Small intestine (tissue), 7 donors: ENCODE results near the gene GLYATL1. TPM values are rescaled to one million over a fixed set of nuclear protein-coding genes. Genes with fewer than 3 reads are reported as not detected.

ENCODE experiments used
- DNase-seq, 2 donors: peaks; one replicate each; pipeline versions ENCODE4 v3.0.0 to v3.0.0-alpha.2; 2013
- FAIRE-seq: peaks from 2 replicates; lab custom pipeline; 2012; peaks lifted over from hg19 to GRCh38; lab: Jason Lieb, UNC
- H3K27ac ChIP-seq, 3 donors: one replicate each; pipeline ENCODE4 v1.5.1; 2013; ENCODE audit warnings: low read length in 2 of 3, mild to moderate bottlenecking in 2 of 3, control low read depth in 1 of 3, inconsistent platforms in 1 of 3, low read depth in 1 of 3, moderate library complexity in 1 of 3
- H3K27me3 ChIP-seq, 3 donors: one replicate each; pipeline ENCODE4 v1.6.1; 2013; ENCODE audit warnings: low read length in 3 of 3, inconsistent platforms in 1 of 3; ENCODE audit not compliant: control insufficient read depth in 3 of 3, insufficient read depth in 3 of 3
- H3K36me3 ChIP-seq, 3 donors: one replicate each; pipeline ENCODE4 v1.6.1; 2013; ENCODE audit warnings: low read length in 3 of 3, inconsistent platforms in 1 of 3, low read depth in 1 of 3, mild to moderate bottlenecking in 1 of 3, moderate library complexity in 1 of 3; ENCODE audit not compliant: control insufficient read depth in 3 of 3, insufficient read depth in 2 of 3
- H3K4me1 ChIP-seq, 3 donors: one replicate each; pipeline ENCODE4 v1.6.1; 2013; ENCODE audit warnings: low read length in 2 of 3, inconsistent platforms in 1 of 3, low read depth in 1 of 3, mild to moderate bottlenecking in 1 of 3, moderate library complexity in 1 of 3; ENCODE audit not compliant: control insufficient read depth in 3 of 3, insufficient read depth in 2 of 3
- H3K4me3 ChIP-seq, 3 donors: one replicate each; pipeline ENCODE4 v1.5.1; 2013; ENCODE audit warnings: low read length in 3 of 3, control low read depth in 1 of 3, inconsistent platforms in 1 of 3, low read depth in 1 of 3, mild to moderate bottlenecking in 1 of 3, moderate library complexity in 1 of 3
- H3K9me3 ChIP-seq, 2 donors: one replicate each; pipeline ENCODE4 v1.6.1; 2013; ENCODE audit warnings: low read depth in 1 of 2, low read length in 1 of 2; ENCODE audit not compliant: control insufficient read depth in 2 of 2, insufficient read depth in 1 of 2
- WGBS, 3 donors: extraction: QIAGEN DNeasy Blood & Tissue Kit; methylation state at CpG; one replicate each; pipeline ENCODE4 v1.1.7; 2013; 5-methylcytosine and 5-hydroxymethylcytosine counted together
- polyA plus RNA-seq, 4 donors: library from polyadenylated mRNA; stranded (reverse) in 3 of 4; unstranded in 1 of 4; fragments of 200-250 nt in 3 of 4; fragments of 120-200 nt in 1 of 4; gene quantifications; one replicate each; pipeline versions ENCODE4 v1.2.1 to v1.2.3, GENCODE V29; 2013
- donor health status: healthy with polysubstance abuse.
- donor health status: control.
- donor health status: control.
- donor health status: Bipolar disorder and iron deficiency.
- donor health status: healthy.

Gene GLYATL1
- polyA plus RNA-seq, 4 donors = 0.67 to 13.0 (median 0.76) TPM; not detected in 1

GRCh38 chr11:58921778-58922390, 17.4 kb upstream of the GLYATL1 start:
- no peak overlapping the region for H3K4me3 ChIP-seq
- H3K27ac ChIP-seq = peak overlapping the region in 1 of 3 donors; percentile 50
- peaks cover 0 to 12% of the 10 kb centered on the region in 2 donors for H3K9me3 ChIP-seq
- H3K36me3 ChIP-seq = no peaks in the 10 kb centered on the region
- H3K27me3 ChIP-seq = no peaks in the 10 kb centered on the region
- 30 to 46% (median 39%) methylated on average over 5 of the region's 5 CpGs for whole genome bisulfite sequencing, 3 donors
- peaks cover 0 to 67% (median 0%) of the 10 kb centered on the region in 3 donors for H3K4me1 ChIP-seq
- FAIRE-seq (no peak), DNase-seq (peak in 1 of 2 donors; percentile 69)

- WGBS, 3 donors = 15 to 38% (median 16%) methylated on average over 5 of the region's 5 CpGs
- peaks cover 0 to 6% of the 10 kb centered on the region in 2 donors for H3K9me3 ChIP-seq
- peaks cover 0 to 72% (median 3%) of the 10 kb centered on the region in 3 donors for H3K4me1 ChIP-seq
- FAIRE-seq (no peak), DNase-seq (peak in 1 of 2 donors; percentile 40)
- no peaks in the 10 kb centered on the region for H3K27me3 ChIP-seq
- H3K4me3 ChIP-seq = no peak overlapping the region
- H3K36me3 ChIP-seq = no peaks in the 10 kb centered on the region
- peak overlapping the region in 1 of 3 donors; percentile 50 for H3K27ac ChIP-seq
Observed at GRCh38 chr11:58922479-58922878, 16.8 kb upstream of the GLYATL1 start.

- 2 to 5% (median 4%) methylated on average over 5 of the region's 5 CpGs for WGBS, 3 donors
- H3K27me3 ChIP-seq = no peaks in the 10 kb centered on the region
- DNase-seq (peak; percentile 34 to 62), FAIRE-seq (no peak)
- peaks cover 0 to 2% of the 10 kb centered on the region in 2 donors for H3K9me3 ChIP-seq
- no peak overlapping the region for H3K4me3 ChIP-seq
- no peaks in the 10 kb centered on the region for H3K36me3 ChIP-seq
- peaks cover 2 to 74% (median 6%) of the 10 kb centered on the region in 3 donors for H3K4me1 ChIP-seq
- peak overlapping the region in 1 of 3 donors; percentile 50 for H3K27ac ChIP-seq
Observed at GRCh38 chr11:58923300-58923788, 15.9 kb upstream of the GLYATL1 start.

- no peak overlapping the region for H3K4me3 ChIP-seq
- peak overlapping the region in 1 of 3 donors; percentile 50 for H3K27ac ChIP-seq
- FAIRE-seq = no peak
- H3K4me1 ChIP-seq = peaks cover 3 to 78% (median 6%) of the 10 kb centered on the region in 3 donors
- peak in 1 of 2 donors; percentile 22 for DNase-seq
- no peaks in the 10 kb centered on the region for H3K27me3 ChIP-seq
- WGBS, 3 donors = 37 to 62% (median 46%) methylated on average over 4 of the region's 4 CpGs
- H3K9me3 ChIP-seq = no peaks in the 10 kb centered on the region
- H3K36me3 ChIP-seq = no peaks in the 10 kb centered on the region
Observed at GRCh38 chr11:58924230-58924629, 15.1 kb upstream of the GLYATL1 start.

- peak overlapping the region in 1 of 3 donors; percentile 16 for H3K27ac ChIP-seq
- no peaks in the 10 kb centered on the region for H3K27me3 ChIP-seq
- FAIRE-seq = no peak
- H3K36me3 ChIP-seq = no peaks in the 10 kb centered on the region
- H3K4me1 ChIP-seq = peaks cover 3 to 71% (median 6%) of the 10 kb centered on the region in 3 donors
- no peak overlapping the region for H3K4me3 ChIP-seq
- 51 to 59% (median 53%) methylated on average over 5 of the region's 5 CpGs for WGBS, 3 donors
- no peaks in the 10 kb centered on the region for H3K9me3 ChIP-seq
- peak in 1 of 2 donors; percentile 36 for DNase-seq
Observed at GRCh38 chr11:58926251-58926650, 13.0 kb upstream of the GLYATL1 start.

GRCh38 chr11:58926695-58927094, 12.6 kb upstream of the GLYATL1 start:
- Histone ChIP-seq H3K4me3 (no peak overlapping the region), H3K4me1 (peaks cover 3 to 67% (median 6%) of the 10 kb centered on the region in 3 donors), H3K36me3 (no peaks in the 10 kb centered on the region), H3K9me3 (no peaks in the 10 kb centered on the region), H3K27ac (peak overlapping the region in 1 of 3 donors; percentile 84), H3K27me3 (no peaks in the 10 kb centered on the region)
- WGBS, 3 donors = 40 to 42% (median 41%) methylated on average over 1 of the region's 1 CpG
- DNase-seq (peak in 1 of 2 donors; percentile 49), FAIRE-seq (peak; percentile 49)

- WGBS, 3 donors = 2 to 6% (median 3%) methylated on average over 15 of the region's 15 CpGs
- H3K4me1 ChIP-seq = peaks cover 3 to 60% (median 6%) of the 10 kb centered on the region in 3 donors
- peak overlapping the region in 1 of 3 donors; percentile 29 for H3K4me3 ChIP-seq
- H3K36me3 ChIP-seq = no peaks in the 10 kb centered on the region
- no peaks in the 10 kb centered on the region for H3K27me3 ChIP-seq
- H3K27ac ChIP-seq = peak overlapping the region in 2 of 3 donors; percentile 27 to 84
- no peaks in the 10 kb centered on the region for H3K9me3 ChIP-seq
- peak; percentile 43 to 86 for DNase-seq
- FAIRE-seq = no peak
Observed at GRCh38 chr11:58927393-58928106, 11.7 kb upstream of the GLYATL1 start.

- Histone ChIP-seq H3K36me3 (no peaks in the 10 kb centered on the region), H3K27ac (peak overlapping the region in 2 of 3 donors; percentile 27 to 84), H3K4me1 (peaks cover 3 to 54% (median 6%) of the 10 kb centered on the region in 3 donors), H3K9me3 (no peaks in the 10 kb centered on the region), H3K4me3 (peak overlapping the region in 1 of 3 donors; percentile 29), H3K27me3 (no peaks in the 10 kb centered on the region)
- 15 to 38% (median 16%) methylated on average over 6 of the region's 6 CpGs for WGBS, 3 donors
- no peak for FAIRE-seq
- DNase-seq = peak in 1 of 2 donors; percentile 76
Observed at GRCh38 chr11:58928107-58928499, 11.2 kb upstream of the GLYATL1 start.
